Endothelial cell of umbilical vein (primary cell): ENCODE results near the gene ARFIP1. TPM values are rescaled to one million over a fixed set of nuclear protein-coding genes. Genes with fewer than 3 reads are reported as not detected.

ENCODE experiments used
- BruUV-seq: library from RNA; stranded (reverse); fragments of 400-500 nt; replicated peaks from 2 replicates; lab custom pipeline; 2021; lab: Mats Ljungman, UMichigan
- CTCF ChIA-PET: fragments of 300-600, 350-600 bp; sonication (Branson Sonifier 250); formaldehyde crosslinking; loops from one replicate; lab custom pipeline; 2021; ENCODE audit warnings: antibody characterized with exemption, inconsistent platforms; lab: Charles Lee
- POLR2A ChIA-PET: fragments of 300-600, 350-600 bp; sonication (Branson Sonifier 250); formaldehyde crosslinking; loops from one replicate; lab custom pipeline; 2021; ENCODE audit warnings: antibody characterized with exemption, inconsistent platforms; lab: Charles Lee
- DNase-seq: peaks from one replicate; pipeline ENCODE4 v3.0.0-alpha.2; 2011; ENCODE audit warnings: low read depth, low spot score
- FAIRE-seq: peaks from 2 replicates; lab custom pipeline; 2011; peaks lifted over from hg19 to GRCh38; lab: Jason Lieb, UNC
- H2AFZ ChIP-seq: 2 replicates; pipeline ENCODE4 v1.6.0; 2012; ENCODE audit warnings: low read depth, low read length, control low read depth, inconsistent platforms
- H3K27ac ChIP-seq: 2 replicates; pipeline ENCODE4 v1.5.1; 2011; ENCODE audit warnings: low read depth, mild to moderate bottlenecking, control low read depth, low read length, moderate library complexity; ENCODE audit not compliant: insufficient read depth
- H3K27me3 ChIP-seq, 2 experiments: 2 replicates each; pipeline versions ENCODE4 v1.6.0 to v1.6.1; 2011; ENCODE audit warnings: low read length in 2 of 2, mixed read lengths in 1 of 2; ENCODE audit not compliant: control insufficient read depth in 2 of 2, insufficient read depth in 2 of 2
- H3K36me3 ChIP-seq, 2 experiments: 2 replicates in 1 of 2; 3 replicates in 1 of 2; pipeline ENCODE4 v1.5.1; 2011; ENCODE audit warnings: low read length in 2 of 2, mild to moderate bottlenecking in 1 of 2, moderate library complexity in 1 of 2; ENCODE audit not compliant: control insufficient read depth in 2 of 2, insufficient read depth in 2 of 2; ENCODE audit errors: extremely low read depth in 1 of 2
- H3K4me1 ChIP-seq: 3 replicates; pipeline ENCODE4 v1.5.1; 2011; ENCODE audit warnings: mild to moderate bottlenecking, low read length; ENCODE audit not compliant: control insufficient read depth, insufficient read depth; ENCODE audit errors: extremely low read depth
- H3K4me2 ChIP-seq: 2 replicates; pipeline ENCODE4 v1.6.1; 2011; ENCODE audit warnings: low read length, control low read depth, mixed read lengths; ENCODE audit not compliant: insufficient read depth
- H3K4me3 ChIP-seq, 3 experiments: fragments of 200-600 bp in 1 of 3; sonication (generic), shearing (Covaris generic) in 1 of 3; replicated peaks in 1 of 3; 2 replicates each; pipeline ENCODE4 v1.5.1; 2011 to 2016; ENCODE audit warnings: control low read depth in 3 of 3, low read length in 3 of 3, mild to moderate bottlenecking in 2 of 3, inconsistent platforms in 1 of 3, low read depth in 1 of 3, moderate library complexity in 1 of 3; ENCODE audit not compliant: insufficient read depth in 1 of 3
- H3K79me2 ChIP-seq: 2 replicates; pipeline ENCODE4 v1.6.0; 2012; ENCODE audit warnings: low read length, inconsistent platforms; ENCODE audit not compliant: control insufficient read depth, insufficient read depth
- H3K9ac ChIP-seq: replicated peaks from 2 replicates; pipeline ENCODE3; 2011; ENCODE audit warnings: low read length, control low read depth; ENCODE audit not compliant: insufficient read depth; ENCODE audit errors: extremely low read depth
- H3K9me1 ChIP-seq: replicated peaks from 3 replicates; pipeline ENCODE4 v1.6.0; 2011; ENCODE audit warnings: mild to moderate bottlenecking, low read length; ENCODE audit not compliant: control insufficient read depth, insufficient read depth; ENCODE audit errors: extremely low read depth
- H3K9me3 ChIP-seq: replicated peaks from 2 replicates; pipeline ENCODE4 v1.5.1; 2012; ENCODE audit warnings: low read length, inconsistent platforms; ENCODE audit not compliant: control insufficient read depth, insufficient read depth
- H4K20me1 ChIP-seq: replicated peaks from 2 replicates; pipeline ENCODE3; 2011; ENCODE audit warnings: mild to moderate bottlenecking, low read length; ENCODE audit not compliant: control insufficient read depth, insufficient read depth; ENCODE audit errors: extremely low read depth
- CTCF ChIP-seq, 2 donors: IDR thresholded peaks; 1 replicate in 1 of 2; 2 replicates in 1 of 2; pipeline ENCODE4 v1.5.1; 2011; ENCODE audit warnings: low read length in 2 of 2, mild to moderate bottlenecking in 2 of 2, moderate library complexity in 2 of 2, control low read depth in 1 of 2, inconsistent platforms in 1 of 2, low read depth in 1 of 2; ENCODE audit not compliant: insufficient read depth in 1 of 2; ENCODE audit errors: extremely low read depth in 1 of 2
- EZH2 ChIP-seq: IDR thresholded peaks from 2 replicates; pipeline ENCODE4 v1.6.1; 2012; ENCODE audit warnings: borderline replicate concordance, low read depth, mild to moderate bottlenecking, moderate library complexity, low read length, inconsistent platforms; ENCODE audit not compliant: severe bottlenecking
- FOS ChIP-seq: IDR thresholded peaks from 2 replicates; pipeline ENCODE4 v1.6.1; 2011; ENCODE audit warnings: mild to moderate bottlenecking, low read length, moderate library complexity, borderline replicate concordance; ENCODE audit not compliant: insufficient read depth
- GATA2 ChIP-seq: IDR thresholded peaks from 2 replicates; pipeline ENCODE4 v1.7.0; 2011; ENCODE audit warnings: low read depth, mild to moderate bottlenecking, moderate library complexity, mixed read lengths, low read length; ENCODE audit not compliant: insufficient read length, insufficient read depth
- JUN ChIP-seq: IDR thresholded peaks from 2 replicates; pipeline ENCODE4 v1.6.1; 2011; ENCODE audit warnings: borderline replicate concordance, low read depth; ENCODE audit not compliant: insufficient read length, insufficient read depth
- MAX ChIP-seq: IDR thresholded peaks from 2 replicates; pipeline ENCODE4 v1.6.1; 2011; ENCODE audit not compliant: insufficient read depth, insufficient read length
- MYC ChIP-seq: IDR thresholded peaks from one replicate; pipeline ENCODE4 v1.6.1; 2011; ENCODE audit warnings: mild to moderate bottlenecking, low read depth, low read length
- POLR2A ChIP-seq: IDR thresholded peaks from 2 replicates; pipeline ENCODE4 v1.6.1; 2012; ENCODE audit warnings: low read depth, mild to moderate bottlenecking, control low read depth, low read length
- POLR2AphosphoS5 ChIP-seq: IDR thresholded peaks from 2 replicates; pipeline ENCODE4 v1.6.1; 2012; ENCODE audit warnings: low read depth, mild to moderate bottlenecking, control low read depth, low read length, moderate library complexity; ENCODE audit not compliant: insufficient read depth
- dilution Hi-C: fragments of 300-500 bp; cut with MboI; formaldehyde crosslinking; loops from one replicate; pipeline ENCODE4 v1.15.0; 2019; ENCODE audit warnings: low sequenced_read_pairs; ENCODE audit not compliant: extremely low pct_ligation_motif_present
- intact Hi-C: fragments of 100-400 bp; cut with micrococcal nuclease; formaldehyde crosslinking; loops from one replicate; pipeline ENCODE4 v1.10.0; 2022
- polyA plus RNA-seq, 4 experiments: library from polyadenylated mRNA; depleted of rRNA in 3 of 4; stranded (reverse) in 3 of 4; unstranded in 1 of 4; fragments of >200 nt; gene quantifications; 2 replicates each; pipeline versions ENCODE4 v1.2.1 to v1.2.3, GENCODE V29; 2011 to 2012; ENCODE audit warnings: missing spikeins in 1 of 4
- total RNA-seq: library from RNA; stranded (reverse); gene quantifications from 2 replicates; pipeline ENCODE4 v1.2.3, GENCODE V29; 2021

The ARFIP1 gene
- total and polyA plus RNA-seq, 2 donors (not counting 3 experiments of a cell fraction or from before 2014, with no cell fraction given): 10.0 to 24.2 TPM

- no TSS peak for BruUV-seq
- Histone ChIP-seq H4K20me1 (no peaks in the 10 kb centered on the region), H3K27ac (no peak overlapping the region), H3K4me1 (peaks cover 17% of the 10 kb centered on the region), H3K9me3 (no peaks in the 10 kb centered on the region), H3K4me3 (no peak overlapping the region), H3K9ac (no peak overlapping the region), H2AFZ (no peak overlapping the region), H3K4me2 (no peak overlapping the region), H3K36me3 (no peaks in the 10 kb centered on the region), H3K79me2 (no peaks in the 10 kb centered on the region), H3K9me1 (no peaks in the 10 kb centered on the region), H3K27me3 (peaks cover 49 to 55% of the 10 kb centered on the region in 2 experiments)
- no peak for DNase-seq
- dilution Hi-C loops: no loop called here
- intact Hi-C loops: no loop called here
- TF ChIP-seq GATA2: no peak
- no peak for TF ChIP-seq MYC
- TF ChIP-seq EZH2: no peak
- no peak for TF ChIP-seq MAX
- TF ChIP-seq POLR2A: no peak
- no peak for TF ChIP-seq JUN
- no peak for TF ChIP-seq CTCF (IDR thresholded peaks at IDR 0.05; ENCODE audit: extremely low read depth in 1 of 2, insufficient read depth in 1 of 2, low read depth in 1 of 2, low read length in 2 of 2)
- TF ChIP-seq POLR2AphosphoS5: no peak
- TF ChIP-seq FOS: no peak
- ChIA-PET POLR2A (interaction anchor here (0.5 kb wide), 1 partner anchor 126 kb away, joined by 4 read pairs; no protein-coding TSS in a partner anchor), CTCF (interaction anchor here (1.4 to 1.8 kb wide), 2 partner anchors 9 to 27 kb away, joined by 3 read pairs; no protein-coding TSS in a partner anchor)
- no peak for FAIRE-seq
These were observed 161.7 kb downstream of the ARFIP1 start for GRCh38 chr4:152941411-152941810.
